Measurements from ENCODE around the gene PALMD. TPM values are rescaled to one million over a fixed set of nuclear protein-coding genes. Genes with fewer than 3 reads are reported as not detected.

PALMD gene
- total RNA-seq = 10 to 100 TPM; 68.9 to 75.6 (median 72.1) TPM

GRCh38 chr1:99645699-99646531, at the start of gene PALMD:
TSS of gene PALMD (plus strand) at chr1:99646113. CDS start at chr1:99646318, 205 bp downstream.
- no peak for TF ChIP-seq POLR2A (IDR thresholded peaks at IDR 0.05)
- no peak for TF ChIP-seq CTCF (IDR thresholded peaks at IDR 0.05)
- peak within 1 kb of the TSS; percentile 25 for H3K4me3 ChIP-seq (ENCODE audit: low read depth, poor library complexity, severe bottlenecking)
- peak; percentile 74 to 91 for DNase-seq (ENCODE audit: low spot score in 2 of 2)
- intact Hi-C loops (cut with DNase I; ENCODE audit: low total_unique reads) = no loop called here
- 2 to 8% methylated on average over 17 of the region's 17 CpGs for WGBS, 2 donors

- no peak for TF ChIP-seq CTCF (IDR thresholded peaks at IDR 0.05)
- no peak for TF ChIP-seq POLR2A (IDR thresholded peaks at IDR 0.05)
- H3K4me3 ChIP-seq (ENCODE audit: low read depth, poor library complexity, severe bottlenecking) = no peak overlapping the region
- DNase-seq (ENCODE audit: low spot score in 2 of 2) = no peak
- intact Hi-C loops (cut with DNase I; ENCODE audit: low total_unique reads) = no loop called here
- 93 to 95% methylated on average over 2 of the region's 2 CpGs for WGBS, 2 donors
Measured at GRCh38 chr1:99598738-99599411, 47.0 kb upstream of the PALMD start.

GRCh38 chr1:99599678-99600175, 46.2 kb upstream of the PALMD start:
- no peak for DNase-seq (ENCODE audit: low spot score in 2 of 2)
- TF ChIP-seq POLR2A (IDR thresholded peaks at IDR 0.05) = no peak
- TF ChIP-seq CTCF (IDR thresholded peaks at IDR 0.05) = no peak
- WGBS, 2 donors = 79 to 84% methylated on average over 5 of the region's 5 CpGs
- intact Hi-C loops (cut with DNase I; ENCODE audit: low total_unique reads) = no loop called here
- H3K4me3 ChIP-seq (ENCODE audit: low read depth, poor library complexity, severe bottlenecking) = no peak overlapping the region

GRCh38 chr1:99600782-99601181, 45.1 kb upstream of the PALMD start:
- TF ChIP-seq CTCF (IDR thresholded peaks at IDR 0.05) (no peak), POLR2A (IDR thresholded peaks at IDR 0.05) (no peak)
- no peak for DNase-seq (ENCODE audit: low spot score in 2 of 2)
- 50 to 52% methylated on average over 3 of the region's 3 CpGs for WGBS, 2 donors
- H3K4me3 ChIP-seq (ENCODE audit: low read depth, poor library complexity, severe bottlenecking) = no peak overlapping the region
- intact Hi-C loops (cut with DNase I; ENCODE audit: low total_unique reads) = no loop called here

- DNase-seq (ENCODE audit: low spot score in 2 of 2) = no peak
- no peak overlapping the region for H3K4me3 ChIP-seq (ENCODE audit: low read depth, poor library complexity, severe bottlenecking)
- intact Hi-C loops (cut with DNase I; ENCODE audit: low total_unique reads) = no loop called here
- TF ChIP-seq POLR2A (IDR thresholded peaks at IDR 0.05) = no peak
- TF ChIP-seq CTCF (IDR thresholded peaks at IDR 0.05) = no peak
- 64 to 67% methylated on average over 3 of the region's 3 CpGs for WGBS, 2 donors
Measured at GRCh38 chr1:99601208-99601607, 44.7 kb upstream of the PALMD start.
